Inferior parietal cortex (tissue), 1 donor: ENCODE data around the gene RABL6.
"Not testable (repeated sequence)": the region's sequence is repeated elsewhere in the genome, so short reads cannot be mapped to it uniquely, and the experiment has no call there.

Source experiments
- DNase-seq: peaks from one replicate; pipeline ENCODE4 v3.0.0-alpha.2; 2016; ENCODE audit errors: extremely low spot score

Gene RABL6

DNA sequence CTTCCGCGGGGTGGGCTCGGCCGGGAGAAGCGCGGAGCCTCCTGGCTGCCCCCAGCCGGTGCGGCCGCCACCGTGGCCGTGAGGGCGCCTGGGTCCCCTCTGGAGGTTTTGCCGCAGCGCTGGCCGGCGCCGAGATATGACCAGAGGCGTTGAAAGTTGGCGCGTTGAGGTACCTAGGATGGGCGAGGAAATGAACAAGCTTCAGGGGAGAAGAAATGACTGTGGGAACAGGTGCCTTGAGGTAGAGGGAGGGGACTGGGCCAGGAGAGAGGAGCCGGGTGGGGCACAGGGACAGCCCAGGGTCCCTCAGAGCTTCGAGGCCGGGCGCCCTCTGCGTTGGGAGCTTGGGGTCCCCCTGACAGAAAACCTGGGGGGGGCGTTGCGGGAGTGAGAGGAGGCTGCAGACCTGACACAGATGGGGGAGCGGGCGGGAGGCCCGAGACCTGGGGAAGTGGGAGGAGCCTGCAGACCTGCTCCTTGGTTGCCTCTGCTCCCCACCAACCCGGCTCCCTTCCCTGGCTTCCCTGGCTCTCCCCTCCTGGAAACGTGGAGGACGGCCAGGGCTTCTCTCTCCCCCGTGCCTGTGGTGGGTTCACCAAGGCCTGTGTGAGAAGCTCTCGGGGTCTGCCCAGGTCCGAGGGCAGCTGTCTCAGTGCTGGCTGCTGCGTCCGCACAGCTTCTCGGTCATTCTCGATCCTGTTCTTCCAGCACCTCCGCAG lies 14.2 kb downstream of the RABL6 start:
- no peak for DNase-seq

DNA sequence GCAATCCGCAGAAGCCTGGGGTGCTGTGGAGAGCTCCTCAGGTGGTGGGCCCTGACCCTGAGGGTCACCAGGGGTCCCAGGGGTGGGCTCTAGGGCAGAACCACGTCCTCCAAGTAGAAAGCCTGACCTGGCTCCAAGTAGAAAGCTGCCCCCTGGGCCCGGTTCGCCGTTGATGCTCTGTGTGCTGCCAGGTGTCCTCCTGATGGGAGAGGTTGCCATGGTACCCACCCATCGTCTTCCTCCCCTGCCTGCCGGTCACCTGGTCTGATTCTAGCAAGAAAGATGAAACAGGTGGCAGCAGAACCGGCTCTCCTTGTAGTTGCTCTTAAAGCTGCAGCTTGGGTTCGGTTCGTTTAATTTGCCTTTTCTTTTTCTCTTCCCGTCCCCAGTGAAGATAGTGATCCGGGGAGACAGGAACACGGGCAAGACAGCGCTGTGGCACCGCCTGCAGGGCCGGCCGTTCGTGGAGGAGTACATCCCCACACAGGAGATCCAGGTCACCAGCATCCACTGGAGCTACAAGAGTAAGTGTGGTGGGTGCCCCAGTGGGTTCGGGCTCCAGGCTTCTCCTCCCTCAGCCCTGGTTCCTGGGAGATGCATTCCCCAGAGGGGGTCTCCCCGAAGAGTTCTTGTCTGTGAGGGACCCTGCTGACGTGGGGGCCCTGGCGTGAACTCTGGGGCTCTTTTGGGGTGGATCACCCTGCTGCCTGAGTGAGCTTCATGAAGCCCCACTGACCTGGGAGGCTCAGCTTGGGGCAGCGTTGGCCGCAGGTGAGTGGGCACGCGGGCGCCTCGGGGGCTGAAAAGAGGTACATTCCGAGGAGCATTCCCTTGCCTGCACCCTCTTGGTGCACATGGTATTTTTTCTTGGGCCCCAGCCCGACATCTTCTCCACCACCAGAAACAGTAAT lies 15.6 kb downstream of the RABL6 start:
- DNase-seq: no peak

DNA sequence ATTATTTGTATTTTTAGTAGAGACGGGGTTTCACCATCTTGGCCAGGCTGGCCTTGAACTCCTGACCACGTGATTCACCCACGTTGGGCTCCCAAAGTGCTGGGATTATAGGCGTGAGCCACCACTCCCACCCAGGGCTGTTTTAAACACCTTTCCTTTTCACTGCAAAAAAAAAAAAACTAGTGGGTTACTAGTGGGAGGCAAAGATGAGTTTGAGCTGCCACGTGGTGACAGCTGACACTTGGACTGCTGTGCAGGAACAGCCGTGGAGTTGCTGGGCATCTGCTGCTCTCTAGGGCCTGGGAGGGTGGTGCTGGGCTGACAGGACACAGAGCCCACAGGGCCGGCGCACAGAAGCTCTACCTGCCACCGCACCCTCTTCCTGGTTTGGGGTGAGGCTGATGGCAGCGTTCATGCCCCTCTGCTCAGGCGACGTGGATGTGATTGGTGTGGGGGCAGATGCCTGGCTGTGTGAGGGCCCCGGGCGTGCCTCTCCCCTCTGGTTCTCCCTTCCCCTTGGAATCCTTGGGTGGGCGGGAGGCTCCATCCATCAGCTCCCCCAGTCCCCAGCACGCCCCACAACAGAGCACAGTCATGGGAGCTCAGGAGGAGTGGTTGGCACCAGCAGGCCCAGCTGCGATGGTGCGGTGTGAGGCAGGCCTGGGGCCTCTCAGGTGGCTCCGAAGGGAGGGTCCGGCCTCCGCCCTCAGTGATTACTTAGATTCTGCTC lies 16.9 kb downstream of the RABL6 start:
- no peak for DNase-seq

DNA sequence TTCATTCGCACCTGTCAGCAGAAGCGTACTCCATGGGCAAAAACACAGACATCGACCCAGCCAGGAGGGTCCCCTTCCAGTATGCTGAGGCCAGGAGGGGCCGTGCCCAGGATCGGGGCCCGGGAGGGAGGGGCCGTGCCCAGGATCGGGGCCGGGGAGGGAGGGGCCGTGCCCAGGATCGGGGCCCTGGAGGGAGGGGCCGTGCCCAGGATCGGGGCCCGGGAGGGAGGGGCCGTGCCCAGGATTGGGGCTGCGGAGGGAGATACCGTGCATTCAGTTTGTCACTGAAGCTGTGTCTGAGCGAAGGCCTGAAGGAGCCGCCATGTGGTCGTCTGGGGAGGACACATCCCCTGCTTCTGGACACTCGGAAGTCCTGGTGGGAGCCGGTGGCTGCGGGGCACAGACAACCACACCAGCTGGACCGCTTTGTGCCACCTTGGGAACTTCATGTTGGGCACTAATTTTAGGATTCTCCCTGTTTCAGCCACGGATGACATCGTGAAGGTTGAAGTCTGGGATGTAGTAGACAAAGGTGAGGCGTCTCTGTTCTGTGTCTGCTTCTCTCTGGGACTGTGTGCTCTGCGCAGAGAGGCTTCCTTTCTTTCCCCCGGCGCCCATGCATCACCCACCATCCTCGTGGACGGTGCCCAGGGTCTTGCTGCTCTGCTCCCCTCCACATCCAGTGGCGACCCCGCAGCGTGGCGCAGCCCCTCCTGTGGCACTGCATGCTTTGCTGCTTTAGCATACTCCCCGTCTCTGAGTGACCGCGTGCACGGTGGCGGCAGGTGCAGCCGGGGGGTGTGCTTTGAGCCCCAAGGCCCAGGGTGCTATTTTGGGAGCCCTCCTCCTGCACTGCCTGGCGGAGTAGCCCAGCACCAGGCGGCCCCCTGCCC lies 17.8 kb downstream of the RABL6 start:
- no peak for DNase-seq

- no peak for DNase-seq
Observed at GRCh38 chr9:136826188-136826541, 18.4 kb downstream of the RABL6 start.

DNA sequence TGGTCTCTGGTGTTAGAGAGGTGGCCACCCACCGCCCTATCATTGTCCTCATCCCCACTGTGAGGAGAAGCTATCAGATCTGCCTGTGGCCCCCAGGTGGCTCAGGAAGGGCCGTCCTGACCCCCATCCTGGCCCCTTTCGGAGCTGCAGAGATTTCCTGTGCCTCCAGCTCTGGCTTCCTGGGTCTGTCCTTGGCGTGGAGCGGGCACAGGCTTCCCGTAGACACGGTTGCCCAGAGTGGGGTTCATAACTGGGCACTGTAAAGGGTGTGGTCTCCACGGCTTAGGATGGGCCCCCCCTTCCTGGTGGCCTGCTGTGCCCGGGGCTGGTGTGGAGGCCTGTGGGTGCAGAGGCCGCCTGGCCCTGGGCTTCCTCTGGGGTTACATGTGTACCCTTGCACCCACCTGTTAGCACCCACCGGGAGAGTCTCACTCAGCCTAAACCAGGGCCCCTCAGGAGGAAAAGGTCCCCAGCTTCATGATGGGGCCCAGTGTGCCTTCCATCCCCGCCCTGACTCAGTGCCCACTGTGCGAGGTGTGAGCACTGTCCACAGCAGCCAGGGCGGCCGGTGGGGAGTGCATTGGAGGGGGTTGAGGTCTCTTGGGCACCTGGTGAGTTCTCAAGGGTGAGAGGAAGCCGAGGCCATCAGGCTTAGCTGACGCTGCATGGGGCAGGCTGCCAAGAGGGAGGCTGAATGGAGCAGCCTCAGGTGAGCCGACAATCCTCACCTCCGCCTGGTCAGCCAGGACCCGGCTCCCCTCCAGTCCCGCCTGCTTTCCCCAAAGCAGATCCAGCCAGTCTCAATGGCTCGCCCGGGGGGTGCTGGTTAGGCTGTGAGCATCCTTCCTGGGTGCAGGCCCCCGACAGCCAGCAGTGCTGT lies 19.2 kb downstream of the RABL6 start:
- DNase-seq: no peak

- no peak for DNase-seq
Observed at GRCh38 chr9:136827794-136828473, 20.2 kb downstream of the RABL6 start.

GRCh38 chr9:136828474-136829140 lies 20.9 kb downstream of the RABL6 start:
- no peak for DNase-seq

- DNase-seq: no peak
Observed at GRCh38 chr9:136829412-136829811, 21.7 kb downstream of the RABL6 start.

GRCh38 chr9:136829981-136830885 lies 22.5 kb downstream of the RABL6 start:
- no peak for DNase-seq

DNA sequence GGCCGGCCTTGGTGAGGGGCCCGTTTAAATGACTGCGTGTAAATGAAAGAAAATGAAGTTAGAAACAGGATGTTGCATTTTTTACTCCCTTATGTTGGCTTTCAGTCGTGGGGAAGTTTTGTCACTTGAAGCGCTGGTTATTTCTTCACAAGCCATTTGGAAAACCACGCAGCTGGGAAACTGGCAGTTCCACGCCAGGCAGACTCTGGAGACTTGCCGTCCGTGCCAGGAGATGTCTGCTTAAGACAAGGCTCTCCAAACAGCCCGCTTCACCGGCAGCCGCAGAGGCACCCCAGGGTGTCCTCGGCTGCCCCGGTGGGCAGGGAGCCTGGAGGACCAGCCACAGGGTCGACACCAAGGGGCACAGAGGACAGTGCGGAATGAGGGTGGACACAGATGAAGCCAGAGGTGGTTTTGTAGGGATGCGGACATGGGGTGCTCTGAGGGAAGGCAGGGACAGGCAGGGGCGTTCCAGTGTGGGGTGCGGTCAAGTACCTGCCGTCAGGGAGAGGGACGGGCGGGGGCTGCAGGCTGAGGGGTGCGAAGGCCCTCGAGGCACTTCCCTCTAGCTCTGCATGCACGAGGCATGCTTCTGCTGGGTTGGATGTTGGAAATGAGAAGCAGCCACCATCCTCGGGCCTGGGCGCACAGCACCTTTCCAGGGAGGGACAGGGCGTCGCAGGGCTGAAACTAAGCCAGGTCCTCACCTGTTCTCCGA lies 23.4 kb downstream of the RABL6 start:
- no peak for DNase-seq

DNA sequence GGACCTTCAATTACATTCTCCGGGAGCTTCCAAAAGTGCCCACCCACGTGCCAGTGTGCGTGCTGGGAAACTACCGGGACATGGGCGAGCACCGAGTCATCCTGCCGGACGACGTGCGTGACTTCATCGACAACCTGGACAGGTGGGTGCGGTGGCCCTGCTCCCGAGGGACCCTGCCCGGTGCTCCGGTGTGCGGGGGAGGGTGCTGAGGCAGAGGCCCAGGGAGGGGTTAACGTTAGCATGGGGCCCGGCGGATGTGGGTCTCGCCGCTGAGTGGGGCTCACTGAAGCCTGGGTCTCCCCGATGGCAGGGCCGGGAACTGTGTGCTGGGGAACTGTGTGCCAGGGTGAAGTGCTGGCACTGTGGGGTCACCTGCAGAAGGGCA lies 24.0 kb downstream of the RABL6 start:
- DNase-seq: no peak

- DNase-seq: no peak
Observed at GRCh38 chr9:136832581-136832980, 24.8 kb downstream of the RABL6 start.

DNA sequence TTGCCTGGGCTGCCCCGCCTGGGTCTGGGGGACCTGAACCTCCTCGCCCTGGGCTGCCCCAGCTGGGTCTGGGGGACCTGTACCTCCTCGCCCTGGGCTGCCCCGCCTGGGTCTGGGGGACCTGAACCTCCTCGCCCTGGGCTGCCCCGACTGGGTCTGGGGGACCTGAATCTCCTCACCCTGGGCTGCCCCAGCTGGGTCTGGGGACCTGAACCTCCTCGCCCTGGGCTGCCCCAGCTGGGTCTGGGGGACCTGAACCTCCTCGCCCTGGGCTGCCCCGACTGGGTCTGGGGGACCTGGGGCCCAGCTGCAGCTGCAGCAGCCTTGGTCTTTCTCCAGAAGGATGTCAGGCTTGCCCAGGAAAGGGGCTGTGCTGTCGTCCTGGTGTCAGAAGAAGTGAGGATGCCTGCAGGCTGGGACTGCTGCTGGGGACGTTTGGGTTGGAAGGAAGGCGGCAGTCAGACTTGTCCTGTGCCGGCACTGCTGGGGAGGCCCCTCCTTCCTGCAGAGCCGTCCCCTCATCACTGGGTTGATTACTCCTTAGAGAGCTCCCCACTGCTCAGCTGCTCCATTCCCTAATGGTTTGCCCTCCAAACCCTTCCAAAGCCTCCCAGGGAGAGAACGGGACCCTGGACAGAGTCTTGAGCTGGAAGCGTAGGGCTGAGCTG lies 25.8 kb downstream of the RABL6 start:
- not testable (repeated sequence) for DNase-seq

GRCh38 chr9:136835162-136835931 lies 27.6 kb downstream of the RABL6 start:
- DNase-seq: no peak
